ENCODE measurements around the gene SPAG17.

DNA sequence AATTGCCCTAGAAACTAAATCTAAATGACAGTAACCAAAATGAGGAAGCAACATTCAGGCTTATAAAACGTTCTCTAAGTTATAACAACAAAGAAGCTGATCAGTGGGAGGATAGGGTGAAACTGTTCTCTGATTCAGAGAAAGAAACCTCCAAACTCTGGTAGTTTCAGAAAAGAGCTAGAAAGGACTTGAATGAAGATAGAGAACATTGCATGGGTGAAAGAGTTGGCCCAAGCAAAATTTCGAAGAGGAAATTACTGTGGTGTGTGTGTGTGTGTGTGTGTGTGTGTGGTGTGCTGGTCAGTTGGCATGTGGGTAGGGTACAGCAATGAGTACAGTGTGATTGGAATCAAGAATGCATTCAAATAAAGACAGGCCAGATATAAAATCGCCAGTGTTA lies 16.5 kb upstream of the SPAG17 start:
- TF ChIP-seq, protein P1, sequence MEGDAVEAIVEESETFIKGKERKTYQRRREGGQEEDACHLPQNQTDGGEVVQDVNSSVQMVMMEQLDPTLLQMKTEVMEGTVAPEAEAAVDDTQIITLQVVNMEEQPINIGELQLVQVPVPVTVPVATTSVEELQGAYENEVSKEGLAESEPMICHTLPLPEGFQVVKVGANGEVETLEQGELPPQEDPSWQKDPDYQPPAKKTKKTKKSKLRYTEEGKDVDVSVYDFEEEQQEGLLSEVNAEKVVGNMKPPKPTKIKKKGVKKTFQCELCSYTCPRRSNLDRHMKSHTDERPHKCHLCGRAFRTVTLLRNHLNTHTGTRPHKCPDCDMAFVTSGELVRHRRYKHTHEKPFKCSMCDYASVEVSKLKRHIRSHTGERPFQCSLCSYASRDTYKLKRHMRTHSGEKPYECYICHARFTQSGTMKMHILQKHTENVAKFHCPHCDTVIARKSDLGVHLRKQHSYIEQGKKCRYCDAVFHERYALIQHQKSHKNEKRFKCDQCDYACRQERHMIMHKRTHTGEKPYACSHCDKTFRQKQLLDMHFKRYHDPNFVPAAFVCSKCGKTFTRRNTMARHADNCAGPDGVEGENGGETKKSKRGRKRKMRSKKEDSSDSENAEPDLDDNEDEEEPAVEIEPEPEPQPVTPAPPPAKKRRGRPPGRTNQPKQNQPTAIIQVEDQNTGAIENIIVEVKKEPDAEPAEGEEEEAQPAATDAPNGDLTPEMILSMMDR (IDR thresholded peaks at IDR 0.05) = no peak
- TF ChIP-seq POLR2A (IDR thresholded peaks at IDR 0.05) = no peak
- no peak for TF ChIP-seq POLR2AphosphoS5 (IDR thresholded peaks at IDR 0.05)
- TF ChIP-seq EP300 (IDR thresholded peaks at IDR 0.05) = no peak

Data from sigmoid colon (tissue), 4 donors.